HepG2 (cell line): ENCODE data around the gene FRMD8. TPM values are rescaled to one million over a fixed set of nuclear protein-coding genes. Genes with fewer than 3 reads are reported as not detected.

Experiments used
- BRCA1 ChIP-seq: sonication (generic); formaldehyde crosslinking; IDR thresholded peaks from 2 replicates; pipeline ENCODE4 v1.4.0; 2020; ENCODE audit warnings: missing genetic modification reagents
- CENPT ChIP-seq: sonication (generic); formaldehyde crosslinking; IDR thresholded peaks from 2 replicates; pipeline ENCODE4 v1.8.0; 2022; ENCODE audit warnings: low read depth, mild to moderate bottlenecking, moderate library complexity, missing genetic modification reagents
- FOXK1 ChIP-seq: sonication (generic); formaldehyde crosslinking; IDR thresholded peaks from 2 replicates; pipeline ENCODE4 v1.4.0; 2020; ENCODE audit warnings: low read depth, missing genetic modification reagents, borderline replicate concordance
- KLF11 ChIP-seq: IDR thresholded peaks from 2 replicates; pipeline ENCODE4 v1.6.1; 2016; ENCODE audit warnings: missing compliant biosample characterization
- MTA1 ChIP-seq: sonication (generic); formaldehyde crosslinking; IDR thresholded peaks from 2 replicates; pipeline ENCODE4 v1.4.0; 2020; ENCODE audit warnings: missing genetic modification reagents, mild to moderate bottlenecking, borderline replicate concordance
- MXI1 ChIP-seq: IDR thresholded peaks from 3 replicates; pipeline ENCODE4 v1.6.1; 2012; ENCODE audit warnings: low read depth, low read length, inconsistent platforms, borderline replicate concordance
- NPAS2 ChIP-seq: sonication (generic); formaldehyde crosslinking; IDR thresholded peaks from 2 replicates; pipeline ENCODE4 v1.8.0; 2022; ENCODE audit warnings: mild to moderate bottlenecking, missing genetic modification reagents, borderline replicate concordance
- POLR2G ChIP-seq: fragments of 200-400 bp; formaldehyde crosslinking; IDR thresholded peaks from 2 replicates; pipeline ENCODE4 v1.6.1; 2018; ENCODE audit warnings: mild to moderate bottlenecking, low read depth, low read length, moderate library complexity
- SMARCC2 ChIP-seq: fragments of 450-650 bp; IDR thresholded peaks from 2 replicates; pipeline ENCODE4 v1.6.1; 2017; ENCODE audit warnings: antibody characterized with exemption, mild to moderate bottlenecking
- TAF1 ChIP-seq: sonication (generic); formaldehyde crosslinking; IDR thresholded peaks from 2 replicates; pipeline ENCODE4 v1.4.0; 2020; ENCODE audit warnings: missing genetic modification reagents
- U2AF1 ChIP-seq: fragments of 200-400 bp; formaldehyde crosslinking; optimal IDR thresholded peaks from 2 replicates; pipeline ENCODE3; 2017; ENCODE audit warnings: mild to moderate bottlenecking, low read depth, low read length
- ZNF30 ChIP-seq: sonication (generic); formaldehyde crosslinking; IDR thresholded peaks from 2 replicates; pipeline ENCODE4 v1.5.0; 2020; ENCODE audit warnings: mild to moderate bottlenecking, missing genetic modification reagents
- polyA plus RNA-seq, 8 experiments: library from polyadenylated mRNA; depleted of rRNA in 3 of 8; stranded (reverse) in 7 of 8; unstranded in 1 of 8; fragments of >200 nt; fragmentation: Illumina TruSeq in 4 of 8; extraction: Trizol in 4 of 8; gene quantifications; 2 replicates each; pipeline versions ENCODE4 v1.2.1 to v1.2.3, GENCODE V29; 2011 to 2016; ENCODE audit warnings: low read depth in 4 of 8, missing spikeins in 1 of 8, mixed read lengths in 1 of 8; ENCODE audit not compliant: insufficient read depth in 1 of 8
- total RNA-seq, 5 experiments: library from RNA; depleted of rRNA; stranded (reverse); fragments of >200 nt; fragmentation: Illumina TruSeq; extraction: Trizol; gene quantifications; 2 replicates each; pipeline ENCODE4 v1.2.3, GENCODE V29; 2016; ENCODE audit warnings: low read depth in 1 of 5
- TF ChIP-seq, protein P1 (sequence below): sonication (generic); formaldehyde crosslinking; IDR thresholded peaks from 2 replicates; pipeline ENCODE4 v1.4.0; 2020; ENCODE audit warnings: missing genetic modification reagents, borderline replicate concordance
- TF ChIP-seq, protein P2 (sequence below): sonication (generic); formaldehyde crosslinking; IDR thresholded peaks from 2 replicates; pipeline ENCODE4 v1.4.0; 2020; ENCODE audit warnings: mild to moderate bottlenecking, missing genetic modification reagents, borderline replicate concordance
- TF ChIP-seq, protein P3 (sequence below): sonication (generic); formaldehyde crosslinking; IDR thresholded peaks from 2 replicates; pipeline ENCODE4 v1.4.0; 2020; ENCODE audit warnings: low read depth, mild to moderate bottlenecking, missing genetic modification reagents
- TF ChIP-seq, protein P4 (sequence below): IDR thresholded peaks from 2 replicates; pipeline ENCODE4 v1.6.1; 2016; ENCODE audit warnings: low read depth, borderline replicate concordance
- TF ChIP-seq, protein P5 (sequence below): sonication (generic); formaldehyde crosslinking; IDR thresholded peaks from 2 replicates; pipeline ENCODE4 v1.5.0; 2020; ENCODE audit warnings: missing genetic modification reagents

Gene FRMD8
- total and polyA plus RNA-seq, 2 of the 13 experiments (the other 11 are each of a cell fraction or from before 2014, with no cell fraction given), result 5.8 to 20.6 TPM

DNA sequence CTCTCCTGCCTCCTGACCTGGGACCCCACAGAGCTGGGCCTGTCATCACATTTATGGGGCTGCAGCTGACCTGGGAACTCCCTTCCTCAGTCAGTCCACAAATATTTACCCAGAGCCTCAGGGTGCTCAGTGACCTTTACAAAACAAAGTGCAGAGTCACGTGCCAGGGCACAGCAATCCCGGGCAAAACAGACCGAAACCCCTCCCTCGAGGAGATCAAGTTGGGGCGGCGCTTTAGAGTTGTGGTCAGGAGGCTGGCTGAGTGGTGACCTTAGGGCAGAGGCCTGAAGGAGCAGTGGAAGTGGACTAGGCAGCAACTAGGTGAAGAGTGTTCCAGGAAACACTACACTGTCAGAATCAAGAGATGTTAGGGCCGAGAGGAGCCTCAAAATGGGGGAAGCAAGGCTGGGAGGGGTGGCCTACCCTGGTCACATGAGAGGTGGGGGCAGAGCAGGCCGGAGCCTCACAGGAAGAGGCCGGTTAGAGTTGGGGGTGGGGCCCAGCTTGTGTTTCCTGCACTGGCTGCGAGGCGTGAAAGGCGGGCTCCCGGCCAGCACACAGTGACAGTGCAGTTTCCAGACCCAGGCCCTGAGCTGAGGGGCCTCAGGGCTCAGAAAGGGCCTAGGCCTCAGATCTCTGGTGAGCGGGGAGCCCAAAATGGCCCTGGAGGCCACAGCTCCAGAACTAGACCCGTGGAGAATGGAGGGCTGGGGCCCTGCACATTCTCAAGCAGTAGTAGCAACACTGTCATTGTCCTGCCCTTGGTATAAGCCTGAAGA, 32.4 kb downstream of the FRMD8 start (continued):
- TF ChIP-seq, protein P1, sequence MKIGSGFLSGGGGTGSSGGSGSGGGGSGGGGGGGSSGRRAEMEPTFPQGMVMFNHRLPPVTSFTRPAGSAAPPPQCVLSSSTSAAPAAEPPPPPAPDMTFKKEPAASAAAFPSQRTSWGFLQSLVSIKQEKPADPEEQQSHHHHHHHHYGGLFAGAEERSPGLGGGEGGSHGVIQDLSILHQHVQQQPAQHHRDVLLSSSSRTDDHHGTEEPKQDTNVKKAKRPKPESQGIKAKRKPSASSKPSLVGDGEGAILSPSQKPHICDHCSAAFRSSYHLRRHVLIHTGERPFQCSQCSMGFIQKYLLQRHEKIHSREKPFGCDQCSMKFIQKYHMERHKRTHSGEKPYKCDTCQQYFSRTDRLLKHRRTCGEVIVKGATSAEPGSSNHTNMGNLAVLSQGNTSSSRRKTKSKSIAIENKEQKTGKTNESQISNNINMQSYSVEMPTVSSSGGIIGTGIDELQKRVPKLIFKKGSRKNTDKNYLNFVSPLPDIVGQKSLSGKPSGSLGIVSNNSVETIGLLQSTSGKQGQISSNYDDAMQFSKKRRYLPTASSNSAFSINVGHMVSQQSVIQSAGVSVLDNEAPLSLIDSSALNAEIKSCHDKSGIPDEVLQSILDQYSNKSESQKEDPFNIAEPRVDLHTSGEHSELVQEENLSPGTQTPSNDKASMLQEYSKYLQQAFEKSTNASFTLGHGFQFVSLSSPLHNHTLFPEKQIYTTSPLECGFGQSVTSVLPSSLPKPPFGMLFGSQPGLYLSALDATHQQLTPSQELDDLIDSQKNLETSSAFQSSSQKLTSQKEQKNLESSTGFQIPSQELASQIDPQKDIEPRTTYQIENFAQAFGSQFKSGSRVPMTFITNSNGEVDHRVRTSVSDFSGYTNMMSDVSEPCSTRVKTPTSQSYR, result peak; percentile 93
- TF ChIP-seq MXI1 (peak; percentile 77; the same call in 1 of the 3 replicates), ZNF30 (CRISPR knock-in tag) (no peak), MTA1 (peak; percentile 94), SMARCC2 (no peak), U2AF1 (no peak), KLF11 (CRISPR knock-in tag) (no peak), FOXK1 (CRISPR knock-in tag) (peak; percentile 90), NPAS2 (0 out of 2 replicates have a peak, but pooled peaks have one; percentile 37), CENPT (CRISPR knock-in tag) (no peak), BRCA1 (CRISPR knock-in tag) (no peak), POLR2G (peak; percentile 78), TAF1 (CRISPR knock-in tag) (peak; percentile 88)
- TF ChIP-seq, protein P2, sequence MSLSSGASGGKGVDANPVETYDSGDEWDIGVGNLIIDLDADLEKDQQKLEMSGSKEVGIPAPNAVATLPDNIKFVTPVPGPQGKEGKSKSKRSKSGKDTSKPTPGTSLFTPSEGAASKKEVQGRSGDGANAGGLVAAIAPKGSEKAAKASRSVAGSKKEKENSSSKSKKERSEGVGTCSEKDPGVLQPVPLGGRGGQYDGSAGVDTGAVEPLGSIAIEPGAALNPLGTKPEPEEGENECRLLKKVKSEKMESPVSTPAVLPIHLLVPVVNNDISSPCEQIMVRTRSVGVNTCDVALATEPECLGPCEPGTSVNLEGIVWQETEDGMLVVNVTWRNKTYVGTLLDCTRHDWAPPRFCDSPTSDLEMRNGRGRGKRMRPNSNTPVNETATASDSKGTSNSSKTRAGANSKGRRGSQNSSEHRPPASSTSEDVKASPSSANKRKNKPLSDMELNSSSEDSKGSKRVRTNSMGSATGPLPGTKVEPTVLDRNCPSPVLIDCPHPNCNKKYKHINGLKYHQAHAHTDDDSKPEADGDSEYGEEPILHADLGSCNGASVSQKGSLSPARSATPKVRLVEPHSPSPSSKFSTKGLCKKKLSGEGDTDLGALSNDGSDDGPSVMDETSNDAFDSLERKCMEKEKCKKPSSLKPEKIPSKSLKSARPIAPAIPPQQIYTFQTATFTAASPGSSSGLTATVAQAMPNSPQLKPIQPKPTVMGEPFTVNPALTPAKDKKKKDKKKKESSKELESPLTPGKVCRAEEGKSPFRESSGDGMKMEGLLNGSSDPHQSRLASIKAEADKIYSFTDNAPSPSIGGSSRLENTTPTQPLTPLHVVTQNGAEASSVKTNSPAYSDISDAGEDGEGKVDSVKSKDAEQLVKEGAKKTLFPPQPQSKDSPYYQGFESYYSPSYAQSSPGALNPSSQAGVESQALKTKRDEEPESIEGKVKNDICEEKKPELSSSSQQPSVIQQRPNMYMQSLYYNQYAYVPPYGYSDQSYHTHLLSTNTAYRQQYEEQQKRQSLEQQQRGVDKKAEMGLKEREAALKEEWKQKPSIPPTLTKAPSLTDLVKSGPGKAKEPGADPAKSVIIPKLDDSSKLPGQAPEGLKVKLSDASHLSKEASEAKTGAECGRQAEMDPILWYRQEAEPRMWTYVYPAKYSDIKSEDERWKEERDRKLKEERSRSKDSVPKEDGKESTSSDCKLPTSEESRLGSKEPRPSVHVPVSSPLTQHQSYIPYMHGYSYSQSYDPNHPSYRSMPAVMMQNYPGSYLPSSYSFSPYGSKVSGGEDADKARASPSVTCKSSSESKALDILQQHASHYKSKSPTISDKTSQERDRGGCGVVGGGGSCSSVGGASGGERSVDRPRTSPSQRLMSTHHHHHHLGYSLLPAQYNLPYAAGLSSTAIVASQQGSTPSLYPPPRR (CRISPR knock-in tag), result peak; percentile 97
- TF ChIP-seq, protein P3, sequence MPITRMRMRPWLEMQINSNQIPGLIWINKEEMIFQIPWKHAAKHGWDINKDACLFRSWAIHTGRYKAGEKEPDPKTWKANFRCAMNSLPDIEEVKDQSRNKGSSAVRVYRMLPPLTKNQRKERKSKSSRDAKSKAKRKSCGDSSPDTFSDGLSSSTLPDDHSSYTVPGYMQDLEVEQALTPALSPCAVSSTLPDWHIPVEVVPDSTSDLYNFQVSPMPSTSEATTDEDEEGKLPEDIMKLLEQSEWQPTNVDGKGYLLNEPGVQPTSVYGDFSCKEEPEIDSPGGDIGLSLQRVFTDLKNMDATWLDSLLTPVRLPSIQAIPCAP (CRISPR knock-in tag), result 0 out of 2 replicates have a peak, but pooled peaks have one; percentile 7
- TF ChIP-seq, protein P4, sequence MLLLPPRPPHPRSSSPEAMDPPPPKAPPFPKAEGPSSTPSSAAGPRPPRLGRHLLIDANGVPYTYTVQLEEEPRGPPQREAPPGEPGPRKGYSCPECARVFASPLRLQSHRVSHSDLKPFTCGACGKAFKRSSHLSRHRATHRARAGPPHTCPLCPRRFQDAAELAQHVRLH (CRISPR knock-in tag), result peak; percentile 32; the same call in 1 of the 2 replicates
- TF ChIP-seq, protein P5, sequence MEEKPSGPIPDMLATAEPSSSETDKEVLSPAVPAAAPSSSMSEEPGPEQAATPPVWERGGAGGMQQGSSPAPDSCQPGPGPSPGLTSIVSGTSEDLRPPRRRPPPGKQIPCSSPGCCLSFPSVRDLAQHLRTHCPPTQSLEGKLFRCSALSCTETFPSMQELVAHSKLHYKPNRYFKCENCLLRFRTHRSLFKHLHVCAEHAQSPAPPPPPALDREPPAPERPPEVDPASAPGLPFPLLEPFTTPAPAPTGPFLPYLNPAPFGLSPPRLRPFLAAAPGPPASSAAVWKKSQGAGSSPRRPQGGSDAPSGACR (CRISPR knock-in tag), result no peak
